OCI-LY3 (cell line): ENCODE results near the gene KCTD16.

Experiments
- EZH2phosphoT487 ChIP-seq: fragments of 200-600 bp; shearing (Covaris generic); IDR thresholded peaks from 2 replicates; pipeline ENCODE4 v1.6.1; 2018; ENCODE audit warnings: antibody characterized with exemption, mixed run types, low read depth
- TF ChIP-seq, protein P1 (sequence below): fragments of 200-600, 300-600 bp; sonication (generic); IDR thresholded peaks from 2 replicates; pipeline ENCODE4 v1.5.1; 2014; ENCODE audit warnings: antibody characterized with exemption, low read length, low read depth

DNA sequence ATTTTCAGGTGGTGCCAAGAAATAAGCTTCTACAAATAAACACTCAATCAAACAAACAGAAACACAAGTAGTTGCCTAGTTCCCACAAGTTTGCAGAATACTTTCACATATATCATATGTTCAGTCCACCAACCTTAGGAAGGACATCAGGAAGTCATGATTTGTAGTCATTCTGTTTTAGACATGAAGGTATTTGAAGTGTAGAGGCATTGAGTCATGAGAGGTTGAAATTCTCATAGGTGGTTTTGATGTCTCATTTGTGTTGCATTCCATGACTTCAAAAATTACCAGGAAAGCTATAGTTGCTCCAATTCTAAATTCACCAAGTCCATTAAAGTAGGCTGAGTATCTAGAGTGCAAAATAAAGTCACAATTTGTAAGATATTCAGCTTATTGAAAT is 159.0 kb downstream of the KCTD16 start:
- TF ChIP-seq, protein P1, sequence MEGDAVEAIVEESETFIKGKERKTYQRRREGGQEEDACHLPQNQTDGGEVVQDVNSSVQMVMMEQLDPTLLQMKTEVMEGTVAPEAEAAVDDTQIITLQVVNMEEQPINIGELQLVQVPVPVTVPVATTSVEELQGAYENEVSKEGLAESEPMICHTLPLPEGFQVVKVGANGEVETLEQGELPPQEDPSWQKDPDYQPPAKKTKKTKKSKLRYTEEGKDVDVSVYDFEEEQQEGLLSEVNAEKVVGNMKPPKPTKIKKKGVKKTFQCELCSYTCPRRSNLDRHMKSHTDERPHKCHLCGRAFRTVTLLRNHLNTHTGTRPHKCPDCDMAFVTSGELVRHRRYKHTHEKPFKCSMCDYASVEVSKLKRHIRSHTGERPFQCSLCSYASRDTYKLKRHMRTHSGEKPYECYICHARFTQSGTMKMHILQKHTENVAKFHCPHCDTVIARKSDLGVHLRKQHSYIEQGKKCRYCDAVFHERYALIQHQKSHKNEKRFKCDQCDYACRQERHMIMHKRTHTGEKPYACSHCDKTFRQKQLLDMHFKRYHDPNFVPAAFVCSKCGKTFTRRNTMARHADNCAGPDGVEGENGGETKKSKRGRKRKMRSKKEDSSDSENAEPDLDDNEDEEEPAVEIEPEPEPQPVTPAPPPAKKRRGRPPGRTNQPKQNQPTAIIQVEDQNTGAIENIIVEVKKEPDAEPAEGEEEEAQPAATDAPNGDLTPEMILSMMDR: no peak
- no peak for TF ChIP-seq EZH2phosphoT487
